HEK293T (cell line): Measurements from ENCODE around the gene INKA1.

Experiments
- CTCF ChIA-PET: fragments of 350-600 bp; formaldehyde crosslinking; extraction: SDS; loops from one replicate; lab custom pipeline; 2021; ENCODE audit warnings: antibody characterized with exemption, inconsistent platforms; lab: Yijun Ruan, JAX
- POLR2A ChIA-PET: fragments of 350-600 bp; formaldehyde crosslinking; extraction: SDS; loops from one replicate; lab custom pipeline; 2020; ENCODE audit warnings: antibody characterized with exemption, inconsistent platforms; lab: Yijun Ruan, JAX
- DNase-seq: peaks from one replicate; pipeline ENCODE4 v3.0.0; 2012; ENCODE audit warnings: mixed read lengths; ENCODE audit errors: extremely low spot score
- ARNT ChIP-seq: fragments of 450-650 bp; IDR thresholded peaks from 2 replicates; pipeline ENCODE4 v1.6.1; 2017; ENCODE audit warnings: mild to moderate bottlenecking
- BHLHE40 ChIP-seq: fragments of 450-650 bp; IDR thresholded peaks from 2 replicates; pipeline ENCODE4 v1.6.1; 2016; ENCODE audit warnings: mild to moderate bottlenecking, moderate library complexity, borderline replicate concordance
- CTBP1 ChIP-seq: fragments of 450-650 bp; IDR thresholded peaks from 2 replicates; pipeline ENCODE4 v1.6.1; 2016; ENCODE audit warnings: borderline replicate concordance
- ELF4 ChIP-seq: fragments of 450-650 bp; IDR thresholded peaks from 2 replicates; pipeline ENCODE4 v1.6.1; 2017; ENCODE audit warnings: antibody characterized with exemption
- FOXA1 ChIP-seq: fragments of 450-650 bp; IDR thresholded peaks from 2 replicates; pipeline ENCODE4 v1.6.1; 2016; ENCODE audit warnings: mild to moderate bottlenecking
- FOXK2 ChIP-seq: fragments of 450-650 bp; IDR thresholded peaks from 2 replicates; pipeline ENCODE4 v1.6.1; 2016; ENCODE audit warnings: mild to moderate bottlenecking
- FOXM1 ChIP-seq: fragments of 450-650 bp; IDR thresholded peaks from 2 replicates; pipeline ENCODE4 v1.6.1; 2017; ENCODE audit warnings: mild to moderate bottlenecking, borderline replicate concordance
- HDGF ChIP-seq: fragments of 450-650 bp; IDR thresholded peaks from 2 replicates; pipeline ENCODE4 v1.6.1; 2017; ENCODE audit warnings: antibody characterized with exemption, borderline replicate concordance
- L3MBTL2 ChIP-seq: fragments of 450-650 bp; conservative IDR thresholded peaks from 2 replicates; pipeline ENCODE4 v1.6.1; 2016; ENCODE audit warnings: mild to moderate bottlenecking
- LEF1 ChIP-seq: fragments of 450-650 bp; IDR thresholded peaks from 2 replicates; pipeline ENCODE4 v1.6.1; 2017; ENCODE audit warnings: mild to moderate bottlenecking, borderline replicate concordance
- NFRKB ChIP-seq: fragments of 450-650 bp; IDR thresholded peaks from 2 replicates; pipeline ENCODE4 v1.6.1; 2016; ENCODE audit warnings: mild to moderate bottlenecking, moderate library complexity
- SP1 ChIP-seq: fragments of 450-650 bp; IDR thresholded peaks from 2 replicates; pipeline ENCODE4 v1.6.1; 2017
- SUZ12 ChIP-seq: fragments of 450-650 bp; IDR thresholded peaks from 2 replicates; pipeline ENCODE4 v1.6.1; 2016; ENCODE audit warnings: mild to moderate bottlenecking
- TARDBP ChIP-seq: fragments of 450-650 bp; IDR thresholded peaks from 2 replicates; pipeline ENCODE4 v1.6.1; 2016
- ZNF384 ChIP-seq: fragments of 450-650 bp; IDR thresholded peaks from 2 replicates; pipeline ENCODE4 v1.6.1; 2016
- TF ChIP-seq, protein P1 (sequence below): fragments of 450-650 bp; IDR thresholded peaks from 2 replicates; pipeline ENCODE4 v1.6.1; 2016

The INKA1 gene

GRCh38 chr3:49799105-49799504 is 4.0 kb upstream of the INKA1 start:
- no peak for TF ChIP-seq ARNT
- TF ChIP-seq, protein P1, sequence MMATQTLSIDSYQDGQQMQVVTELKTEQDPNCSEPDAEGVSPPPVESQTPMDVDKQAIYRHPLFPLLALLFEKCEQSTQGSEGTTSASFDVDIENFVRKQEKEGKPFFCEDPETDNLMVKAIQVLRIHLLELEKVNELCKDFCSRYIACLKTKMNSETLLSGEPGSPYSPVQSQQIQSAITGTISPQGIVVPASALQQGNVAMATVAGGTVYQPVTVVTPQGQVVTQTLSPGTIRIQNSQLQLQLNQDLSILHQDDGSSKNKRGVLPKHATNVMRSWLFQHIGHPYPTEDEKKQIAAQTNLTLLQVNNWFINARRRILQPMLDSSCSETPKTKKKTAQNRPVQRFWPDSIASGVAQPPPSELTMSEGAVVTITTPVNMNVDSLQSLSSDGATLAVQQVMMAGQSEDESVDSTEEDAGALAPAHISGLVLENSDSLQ = no peak
- no peak for TF ChIP-seq TARDBP
- no peak for TF ChIP-seq ELF4
- TF ChIP-seq HDGF = no peak
- no peak for TF ChIP-seq SP1
- POLR2A ChIA-PET = interaction anchor here (1.3 to 2.6 kb wide), 2 partner anchors 11 to 13 kb away, joined by 3 to 8 read pairs; partner anchors contain the start of gene IP6K1
- DNase-seq = no peak
- CTCF ChIA-PET = no interaction called here

GRCh38 chr3:49799761-49800160 is 3.3 kb upstream of the INKA1 start, which contains the start of gene CDHR4:
Gene CDHR4, minus strand, starts transcription at chr3:49799873. Its CDS starts 61 bp downstream, at chr3:49799812.
- no peak for DNase-seq
- POLR2A ChIA-PET = interaction anchor here (1.3 to 2.6 kb wide), 2 partner anchors 12 to 13 kb away, joined by 3 to 8 read pairs; partner anchors contain the start of gene IP6K1
- TF ChIP-seq NFRKB (no peak), FOXK2 (no peak), TARDBP (no peak), ZNF384 (no peak), SUZ12 (no peak), ELF4 (no peak), LEF1 (no peak), ARNT (no peak), FOXA1 (no peak), BHLHE40 (no peak)
- TF ChIP-seq, protein P1 = no peak
- CTCF ChIA-PET = interaction anchor here (1.2 kb wide), 1 partner anchor 40 kb away, joined by 3 read pairs; no protein-coding TSS in a partner anchor

DNA sequence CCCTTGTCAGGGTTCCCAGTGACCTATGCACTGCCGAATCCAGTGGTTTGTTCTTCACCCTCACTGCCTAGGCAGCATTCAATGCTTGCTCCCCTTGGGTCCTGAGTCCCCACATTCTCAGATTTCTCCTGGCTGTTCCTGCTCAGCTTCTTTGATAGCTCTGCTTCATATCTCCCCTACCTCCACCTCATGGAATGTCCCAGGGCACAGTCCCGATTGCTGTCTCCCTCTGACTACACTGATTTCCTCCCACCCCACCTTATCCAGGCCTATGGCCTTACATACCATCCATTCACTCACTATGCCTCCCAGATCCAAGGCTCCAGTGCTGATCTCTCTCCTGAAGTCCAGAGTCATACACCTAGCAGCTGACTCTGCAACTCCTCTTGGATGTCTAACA is 1.9 kb upstream of the INKA1 start:
- POLR2A ChIA-PET = no interaction called here
- CTCF ChIA-PET = interaction anchor here (1.4 kb wide), 1 partner anchor 100 kb away, joined by 4 read pairs; no protein-coding TSS in a partner anchor
- TF ChIP-seq, protein P1 = no peak
- TF ChIP-seq SP1 (no peak), SUZ12 (no peak), FOXM1 (no peak), LEF1 (no peak), BHLHE40 (no peak), FOXK2 (no peak), ELF4 (no peak), ARNT (no peak), L3MBTL2 (no peak), ZNF384 (no peak), NFRKB (no peak)
- DNase-seq = no peak

DNA sequence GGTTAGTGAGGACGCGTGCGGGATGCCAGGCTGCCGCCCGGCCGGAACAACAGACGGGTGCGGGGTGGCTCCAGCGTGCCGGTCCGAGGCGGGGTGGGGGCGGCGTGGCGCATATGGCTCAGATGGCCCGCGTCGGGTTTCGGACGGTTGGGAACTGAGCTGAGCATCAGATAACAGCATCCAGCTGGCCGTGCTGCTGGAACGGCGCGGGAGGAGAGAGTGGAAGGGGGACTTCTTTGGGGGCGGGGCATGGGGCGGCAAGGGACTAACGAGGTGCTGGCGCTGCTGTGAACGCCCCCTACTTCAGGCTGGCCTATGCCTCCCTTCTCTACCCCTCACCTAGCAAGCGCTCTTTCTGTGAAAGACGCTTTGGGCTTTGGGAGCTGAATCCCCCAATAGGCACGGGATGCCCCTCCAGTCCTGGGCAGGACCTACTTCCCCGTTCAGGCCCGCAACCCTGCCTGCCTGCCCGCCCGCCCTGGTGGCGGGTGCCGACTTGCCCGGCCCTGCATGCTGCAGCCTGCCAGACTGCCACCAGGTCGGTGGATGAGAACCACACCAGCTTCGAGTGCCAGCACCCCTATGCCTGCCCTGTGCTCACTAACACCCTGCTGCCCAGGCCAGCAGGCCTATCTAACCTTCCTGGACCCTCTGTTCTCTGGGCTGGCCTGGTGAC is 542 bp downstream of the INKA1 start:
- DNase-seq = no peak
- TF ChIP-seq LEF1 = no peak
- TF ChIP-seq CTBP1 = no peak
- no peak for TF ChIP-seq ARNT
- CTCF ChIA-PET = interaction anchor here (0.7 to 2.5 kb wide), 4 partner anchors 8 to 264 kb away, joined by 3 to 18 read pairs (median 6); no protein-coding TSS in a partner anchor
- POLR2A ChIA-PET = interaction anchor here (0.9 to 3.9 kb wide), 5 partner anchors 9 to 38 kb away, joined by 4 to 18 read pairs (median 6); partner anchors contain the start of genes IP6K1 and UBA7

- CTCF ChIA-PET = interaction anchor here (0.7 to 0.8 kb wide), 2 partner anchors 9 to 127 kb away, joined by 3 read pairs; no protein-coding TSS in a partner anchor
- POLR2A ChIA-PET = interaction anchor here (0.8 to 3.9 kb wide), 4 partner anchors 18 to 37 kb away, joined by 3 to 18 read pairs (median 5); partner anchors contain the start of gene IP6K1
- no peak for DNase-seq
- TF ChIP-seq HDGF (no peak), FOXK2 (no peak), BHLHE40 (no peak), L3MBTL2 (no peak), LEF1 (no peak), SUZ12 (no peak), FOXM1 (no peak), ELF4 (no peak), FOXA1 (no peak), ZNF384 (no peak), SP1 (no peak), TARDBP (no peak), ARNT (no peak), CTBP1 (no peak), NFRKB (no peak)
- TF ChIP-seq, protein P1 = no peak
Measured at GRCh38 chr3:49804141-49805041, 1.3 kb downstream of the INKA1 start.
